CD14-positive monocyte (primary cell): ENCODE results near the gene CDH8. TPM values are rescaled to one million over a fixed set of nuclear protein-coding genes. Genes with fewer than 3 reads are reported as not detected.

Experiments
- DNase-seq, 3 donors: peaks; one replicate each; pipeline ENCODE4 v3.0.0-alpha.2; 2011 to 2022
- H2AFZ ChIP-seq: 2 replicates; pipeline ENCODE4 v1.6.0; 2012; ENCODE audit warnings: mild to moderate bottlenecking, low read depth, low read length, inconsistent platforms; ENCODE audit not compliant: insufficient read depth, poor library complexity, severe bottlenecking
- H3K27ac ChIP-seq, 2 donors: 1 replicate in 1 of 2; 2 replicates in 1 of 2; pipeline ENCODE4 v1.5.1; 2012 to 2013; ENCODE audit warnings: low read length in 2 of 2, control low read depth in 1 of 2, inconsistent platforms in 1 of 2, low read depth in 1 of 2, mild to moderate bottlenecking in 1 of 2
- H3K27me3 ChIP-seq, 2 donors: one replicate each; pipeline versions ENCODE4 v1.6.0 to v1.6.1; 2011 to 2013; ENCODE audit warnings: low read length in 2 of 2; ENCODE audit not compliant: control insufficient read depth in 2 of 2, insufficient read depth in 2 of 2
- H3K36me3 ChIP-seq, 2 donors: replicated peaks in 1 of 2; 1 replicate in 1 of 2; 2 replicates in 1 of 2; pipeline versions ENCODE4 v1.5.1 to v1.6.1; 2012 to 2013; ENCODE audit warnings: low read length in 2 of 2, control low read depth in 1 of 2, inconsistent platforms in 1 of 2, mild to moderate bottlenecking in 1 of 2; ENCODE audit not compliant: insufficient read depth in 2 of 2, control insufficient read depth in 1 of 2
- H3K4me1 ChIP-seq, 2 donors: 1 replicate in 1 of 2; 2 replicates in 1 of 2; pipeline versions ENCODE4 v1.5.1 to v1.6.1; 2012 to 2013; ENCODE audit warnings: low read length in 2 of 2, control low read depth in 1 of 2, inconsistent platforms in 1 of 2, mild to moderate bottlenecking in 1 of 2, moderate library complexity in 1 of 2; ENCODE audit not compliant: insufficient read depth in 2 of 2, control insufficient read depth in 1 of 2
- H3K4me2 ChIP-seq: replicated peaks from 2 replicates; pipeline ENCODE3; 2012; ENCODE audit warnings: low read length, moderate library complexity, mild to moderate bottlenecking; ENCODE audit not compliant: poor library complexity, severe bottlenecking; ENCODE audit errors: extremely low read depth
- H3K4me3 ChIP-seq, 3 experiments: fragments of 200-600 bp in 1 of 3; sonication (generic) in 1 of 3; replicated peaks in 1 of 3; 1 replicate in 2 of 3; 2 replicates in 1 of 3; pipeline ENCODE4 v1.5.1; 2011 to 2013; ENCODE audit warnings: low read length in 3 of 3, mild to moderate bottlenecking in 3 of 3, control low read depth in 2 of 3, low read depth in 2 of 3, inconsistent platforms in 1 of 3, moderate library complexity in 1 of 3
- H3K79me2 ChIP-seq: 2 replicates; pipeline ENCODE4 v1.6.0; 2012; ENCODE audit warnings: mild to moderate bottlenecking, control low read depth, inconsistent platforms, low read length, moderate library complexity; ENCODE audit not compliant: insufficient read depth
- H3K9ac ChIP-seq: 2 replicates; pipeline ENCODE4 v1.6.0; 2017; ENCODE audit warnings: low read length, mild to moderate bottlenecking; ENCODE audit not compliant: insufficient read depth, poor library complexity, severe bottlenecking
- H3K9me3 ChIP-seq, 2 donors: replicated peaks in 1 of 2; 1 replicate in 1 of 2; 2 replicates in 1 of 2; pipeline versions ENCODE4 v1.5.1 to v1.6.1; 2012 to 2013; ENCODE audit warnings: low read length in 2 of 2, control low read depth in 1 of 2; ENCODE audit not compliant: control insufficient read depth in 1 of 2, insufficient read depth in 1 of 2
- H4K20me1 ChIP-seq: 2 replicates; pipeline ENCODE4 v1.6.0; 2012; ENCODE audit warnings: mild to moderate bottlenecking, low read length, control low read depth, moderate library complexity; ENCODE audit not compliant: insufficient read depth
- H3K27ac Mint-ChIP-seq, 7 donors: one replicate each; pipeline ENCODE4 v1.8.0; 2020; ENCODE audit warnings: mild to moderate bottlenecking in 7 of 7, mixed read lengths in 7 of 7, moderate library complexity in 6 of 7, inconsistent platforms in 2 of 7
- H3K27me3 Mint-ChIP-seq, 3 donors: one replicate each; pipeline ENCODE4 v1.8.0; 2021 to 2022; ENCODE audit warnings: low read depth in 3 of 3, mild to moderate bottlenecking in 3 of 3, mixed read lengths in 3 of 3, moderate library complexity in 3 of 3, inconsistent platforms in 1 of 3
- H3K36me3 Mint-ChIP-seq, 2 donors: one replicate each; pipeline ENCODE4 v1.8.0; 2020; ENCODE audit warnings: mixed read lengths in 2 of 2, inconsistent platforms in 1 of 2, mild to moderate bottlenecking in 1 of 2
- H3K4me1 Mint-ChIP-seq: one replicate; pipeline ENCODE4 v1.8.0; 2020; ENCODE audit warnings: mild to moderate bottlenecking, mixed read lengths
- H3K4me3 Mint-ChIP-seq, 2 donors: one replicate each; pipeline ENCODE4 v1.8.0; 2020; ENCODE audit warnings: mild to moderate bottlenecking in 2 of 2, mixed read lengths in 2 of 2, moderate library complexity in 1 of 2
- H3K9me3 Mint-ChIP-seq, 7 donors: one replicate each; pipeline ENCODE4 v1.8.0; 2020 to 2022; ENCODE audit warnings: mixed read lengths in 7 of 7, mild to moderate bottlenecking in 6 of 7, moderate library complexity in 6 of 7, inconsistent platforms in 2 of 7
- CTCF ChIP-seq: fragments of 200-600 bp; IDR thresholded peaks from one replicate; pipeline ENCODE4 v1.8.0; 2022; ENCODE audit warnings: antibody characterized with exemption, mild to moderate bottlenecking
- WGBS: methylation state at CpG from one replicate; pipeline ENCODE4 v1.1.5; 2013; ENCODE audit warnings: missing lambda C conversion rate; ENCODE audit not compliant: insufficient coverage; 5-methylcytosine and 5-hydroxymethylcytosine counted together
- intact Hi-C, 2 donors: fragments of 100-400 bp; cut with micrococcal nuclease; formaldehyde crosslinking; loops; one replicate each; pipeline versions ENCODE4 v1.15.0 to v1.15.1; 2023
- polyA plus RNA-seq, 3 donors: library from polyadenylated mRNA; depleted of rRNA in 1 of 3; unstranded in 2 of 3; stranded (reverse) in 1 of 3; fragments of 300-500 nt in 2 of 3; fragments of >200 nt in 1 of 3; fragmentation: Illumina TruSeq in 2 of 3; gene quantifications; 1 replicate in 2 of 3; 2 replicates in 1 of 3; pipeline ENCODE4 v1.2.3, GENCODE V29; 2012 to 2021

The CDH8 gene
- polyA plus RNA-seq, 3 donors: not detected

GRCh38 chr16:61684541-61684940 lies 351.7 kb downstream of the CDH8 start:
- H3K27ac ChIP-seq: no peak overlapping the region
- intact Hi-C loops: no loop called here
- no peaks in the 10 kb centered on the region for H3K79me2 ChIP-seq
- H3K9me3 ChIP-seq: no peaks in the 10 kb centered on the region
- WGBS: 100% methylated on average over 1 of the region's 3 CpGs
- no peak for TF ChIP-seq CTCF
- peaks cover 0 to 3% (median 2%) of the 10 kb centered on the region in 7 donors for H3K9me3 Mint-ChIP-seq
- H3K4me3 ChIP-seq: no peak overlapping the region
- no peak overlapping the region for H3K4me3 Mint-ChIP-seq
- H3K4me2 ChIP-seq: no peak overlapping the region
- H4K20me1 ChIP-seq: no peaks in the 10 kb centered on the region
- no peaks in the 10 kb centered on the region for H3K4me1 Mint-ChIP-seq
- no peaks in the 10 kb centered on the region for H3K27me3 ChIP-seq
- DNase-seq: no peak
- H3K27me3 Mint-ChIP-seq: no peaks in the 10 kb centered on the region
- H3K9ac ChIP-seq: no peak overlapping the region
- H3K4me1 ChIP-seq: no peaks in the 10 kb centered on the region
- no peaks in the 10 kb centered on the region for H3K36me3 ChIP-seq
- no peaks in the 10 kb centered on the region for H3K36me3 Mint-ChIP-seq
- no peak overlapping the region for H2AFZ ChIP-seq
- no peak overlapping the region for H3K27ac Mint-ChIP-seq

GRCh38 chr16:61681673-61682072 lies 354.6 kb downstream of the CDH8 start:
- Mint-ChIP-seq H3K9me3 (peaks cover 0 to 3% (median 2%) of the 10 kb centered on the region in 7 donors), H3K4me1 (no peaks in the 10 kb centered on the region), H3K27me3 (no peaks in the 10 kb centered on the region), H3K4me3 (no peak overlapping the region), H3K27ac (no peak overlapping the region), H3K36me3 (no peaks in the 10 kb centered on the region)
- H3K9ac ChIP-seq: no peak overlapping the region
- no peak for TF ChIP-seq CTCF
- H3K4me2 ChIP-seq: no peak overlapping the region
- intact Hi-C loops: no loop called here
- H3K4me3 ChIP-seq: no peak overlapping the region
- H4K20me1 ChIP-seq: no peaks in the 10 kb centered on the region
- DNase-seq: no peak
- WGBS: 95% methylated on average over 4 of the region's 4 CpGs
- no peak overlapping the region for H3K27ac ChIP-seq
- H3K4me1 ChIP-seq: no peaks in the 10 kb centered on the region
- H3K27me3 ChIP-seq: no peaks in the 10 kb centered on the region
- no peaks in the 10 kb centered on the region for H3K9me3 ChIP-seq
- no peak overlapping the region for H2AFZ ChIP-seq
- no peaks in the 10 kb centered on the region for H3K79me2 ChIP-seq
- no peaks in the 10 kb centered on the region for H3K36me3 ChIP-seq
